ENCODE results near the gene CAV2. TPM values are rescaled to one million over a fixed set of nuclear protein-coding genes. Genes with fewer than 3 reads are reported as not detected.
A peak's percentile ranks its signal among the peaks of the same experiment; 100 is the strongest.
"Not testable (repeated sequence)": the region's sequence is repeated elsewhere in the genome, so short reads cannot be mapped to it uniquely, and the experiment has no call there.

The CAV2 gene
- 28.4 TPM for total RNA-seq

- DNase-seq (ENCODE audit: low spot score) (peak; percentile 83), ATAC-seq (peak; percentile 90)
These were observed at the start of gene CAV2 for GRCh38 chr7:116499168-116500077. Gene CAV2, plus strand, starts transcription at chr7:116499738. Its CDS starts 44 bp downstream, at chr7:116499782.

GRCh38 chr7:116449950-116450349 lies 49.6 kb upstream of the CAV2 start:
- DNase-seq (ENCODE audit: low spot score) (no peak), ATAC-seq (peak; percentile 52)

- ATAC-seq (peak; percentile 49), DNase-seq (ENCODE audit: low spot score) (no peak)
These were observed 47.4 kb upstream of the CAV2 start for GRCh38 chr7:116451957-116452729.

GRCh38 chr7:116454377-116454776 lies 45.2 kb upstream of the CAV2 start:
- no peak for DNase-seq (ENCODE audit: low spot score)
- ATAC-seq = no peak

GRCh38 chr7:116455009-116455408 lies 44.5 kb upstream of the CAV2 start:
- DNase-seq (ENCODE audit: low spot score) (no peak), ATAC-seq (no peak)

- DNase-seq (ENCODE audit: low spot score) = no peak
These were observed 44.0 kb upstream of the CAV2 start for GRCh38 chr7:116455499-116455898.

GRCh38 chr7:116461500-116461899 lies 38.0 kb upstream of the CAV2 start:
- ATAC-seq = no peak

More at GRCh38 chr7:116455499-116455898, 44.0 kb upstream of the CAV2 start:
- ATAC-seq = no peak

GRCh38 chr7:116463956-116464355 lies 35.6 kb upstream of the CAV2 start:
- DNase-seq (ENCODE audit: low spot score) = no peak
- ATAC-seq = no peak

More at GRCh38 chr7:116461500-116461899, 38.0 kb upstream of the CAV2 start:
- no peak for DNase-seq (ENCODE audit: low spot score)

GRCh38 chr7:116464375-116464774 lies 35.2 kb upstream of the CAV2 start:
- ATAC-seq (no peak), DNase-seq (ENCODE audit: low spot score) (no peak)

- no peak for ATAC-seq
- DNase-seq (ENCODE audit: low spot score) = no peak
These were observed 34.4 kb upstream of the CAV2 start for GRCh38 chr7:116465125-116465524.

GRCh38 chr7:116468534-116468933 lies 31.0 kb upstream of the CAV2 start:
- DNase-seq (ENCODE audit: low spot score) (no peak), ATAC-seq (no peak)

- DNase-seq (ENCODE audit: low spot score) (no peak), ATAC-seq (no peak)
These were observed 21.9 kb upstream of the CAV2 start for GRCh38 chr7:116477625-116478024.

- no peak for ATAC-seq
- DNase-seq (ENCODE audit: low spot score) = no peak
These were observed 20.7 kb upstream of the CAV2 start for GRCh38 chr7:116478834-116479233.

GRCh38 chr7:116483271-116483942 lies 16.1 kb upstream of the CAV2 start:
- DNase-seq (ENCODE audit: low spot score) (no peak), ATAC-seq (no peak)

GRCh38 chr7:116484389-116484788 lies 15.1 kb upstream of the CAV2 start:
- ATAC-seq; DNase-seq (ENCODE audit: low spot score): not testable (repeated sequence)

GRCh38 chr7:116487907-116488521 lies 11.5 kb upstream of the CAV2 start:
- DNase-seq (ENCODE audit: low spot score) (no peak), ATAC-seq (no peak)

- no peak for ATAC-seq
- DNase-seq (ENCODE audit: low spot score) = no peak
These were observed 9.2 kb upstream of the CAV2 start for GRCh38 chr7:116490351-116490750.

GRCh38 chr7:116491887-116492653 lies 7.5 kb upstream of the CAV2 start:
- DNase-seq (ENCODE audit: low spot score) (no peak), ATAC-seq (no peak)

GRCh38 chr7:116492654-116493109 lies 6.9 kb upstream of the CAV2 start:
- DNase-seq (ENCODE audit: low spot score) = no peak

GRCh38 chr7:116493449-116493848 lies 6.1 kb upstream of the CAV2 start:
- DNase-seq (ENCODE audit: low spot score) (no peak), ATAC-seq (no peak)

More at GRCh38 chr7:116492654-116493109, 6.9 kb upstream of the CAV2 start:
- no peak for ATAC-seq
